Measurements from ENCODE around the gene TBC1D10A. TPM values are rescaled to one million over a fixed set of nuclear protein-coding genes. Genes with fewer than 3 reads are reported as not detected.

TBC1D10A gene
- total RNA-seq: 10 to 100 TPM; 12.1 to 13.7 TPM
- polyA plus RNA-seq (2013, experiment 1 of 2): 7.3 TPM
- 6.9 TPM for polyA plus RNA-seq (2013, experiment 2 of 2)
- long read RNA-seq, experiment 1, partial matches to known transcripts: 2 of 3 reads
- long read RNA-seq, experiment 1, other reads (novel, unspliced or antisense): 0 of 3 reads
- long read RNA-seq, experiment 2, transcript TBC1D10A-201 (9 exons, 2,077 nt): major isoform, 36 of 46 reads
- long read RNA-seq, experiment 2, partial matches to known transcripts: 4 of 46 reads
- long read RNA-seq, experiment 2, other reads (novel, unspliced or antisense): 6 of 46 reads
- long read RNA-seq, experiment 3, transcript TBC1D10A-201 (9 exons, 2,077 nt): major isoform, 71 of 72 reads
- long read RNA-seq, experiment 3, partial matches to known transcripts: 0 of 72 reads
- long read RNA-seq, experiment 3, other reads (novel, unspliced or antisense): 0 of 72 reads
- long read RNA-seq, experiment 4, partial matches to known transcripts: 0 of 3 reads
- long read RNA-seq, experiment 4, other reads (novel, unspliced or antisense): 0 of 3 reads

GRCh38 chr22:30326706-30327362 is at the start of gene TBC1D10A:
Gene TBC1D10A, minus strand, starts transcription at chr22:30326941. Its CDS starts 60 bp downstream, at chr22:30326881.
- Histone ChIP-seq H3K36me3 (ENCODE audit: control insufficient read depth, insufficient read depth, low read length) (peaks cover 10% of the 10 kb centered on the region), H3K9ac (ENCODE audit: extremely low read depth, low read length, poor library complexity, severe bottlenecking) (peak within 1 kb of the TSS; percentile 66), H3K27ac (ENCODE audit: low read depth, low read length) (no peak within 1 kb of the TSS), H3K9me3 (ENCODE audit: control insufficient read depth, low read length) (no peaks in the 10 kb centered on the region), H3K4me1 (ENCODE audit: control insufficient read depth, insufficient read depth, low read length) (peaks cover 7% of the 10 kb centered on the region), H3K27me3 (ENCODE audit: control insufficient read depth, insufficient read depth, low read length, poor library complexity, severe bottlenecking) (no peaks in the 10 kb centered on the region), H3K4me3 (ENCODE audit: low read length) (peak within 1 kb of the TSS; percentile 81)
- TF ChIP-seq CTCF (conservative IDR thresholded peaks at IDR 0.05): no peak
- WGBS, 2 experiments (ENCODE audit: insufficient coverage in 1 of 2, insufficient read length in 1 of 2): 1 to 2% methylated on average over 23 to 64 of the region's 69 CpGs
- peak; percentile 98 for DNase-seq
- Mint-ChIP-seq H3K27ac (peak within 1 kb of the TSS; percentile 88), H3K27me3 (ENCODE audit: insufficient read depth) (no peaks in the 10 kb centered on the region), H3K4me3 (peak within 1 kb of the TSS; percentile 66), H3K9me3 (no peaks in the 10 kb centered on the region), H3K4me1 (peaks cover 26% of the 10 kb centered on the region), H3K36me3 (ENCODE audit: low read depth) (peaks cover 14% of the 10 kb centered on the region)

- H3K27ac Mint-ChIP-seq: peak overlapping the region; percentile 35
- no peak overlapping the region for H3K9ac ChIP-seq (ENCODE audit: extremely low read depth, low read length, poor library complexity, severe bottlenecking)
- H3K4me1 ChIP-seq (ENCODE audit: control insufficient read depth, insufficient read depth, low read length): no peaks in the 10 kb centered on the region
- no peak for TF ChIP-seq CTCF (conservative IDR thresholded peaks at IDR 0.05)
- peaks cover 17% of the 10 kb centered on the region for H3K36me3 Mint-ChIP-seq (ENCODE audit: low read depth)
- H3K27me3 Mint-ChIP-seq (ENCODE audit: insufficient read depth): no peaks in the 10 kb centered on the region
- WGBS, 2 experiments (ENCODE audit: insufficient coverage in 1 of 2, insufficient read length in 1 of 2): 93% methylated on average over 13 of the region's 13 CpGs
- H3K4me3 Mint-ChIP-seq: no peak overlapping the region
- no peaks in the 10 kb centered on the region for H3K9me3 ChIP-seq (ENCODE audit: control insufficient read depth, low read length)
- no peaks in the 10 kb centered on the region for H3K9me3 Mint-ChIP-seq
- no peak overlapping the region for H3K27ac ChIP-seq (ENCODE audit: low read depth, low read length)
- DNase-seq: no peak
- no peaks in the 10 kb centered on the region for H3K27me3 ChIP-seq (ENCODE audit: control insufficient read depth, insufficient read depth, low read length, poor library complexity, severe bottlenecking)
- no peaks in the 10 kb centered on the region for H3K36me3 ChIP-seq (ENCODE audit: control insufficient read depth, insufficient read depth, low read length)
- H3K4me1 Mint-ChIP-seq: no peaks in the 10 kb centered on the region
- H3K4me3 ChIP-seq (ENCODE audit: low read length): no peak overlapping the region
Measured at GRCh38 chr22:30375312-30375849, 48.6 kb upstream of the TBC1D10A start.
